Karpas-422 (cell line): Measurements from ENCODE around the gene SLC25A6. TPM values are rescaled to one million over a fixed set of nuclear protein-coding genes. Genes with fewer than 3 reads are reported as not detected.
"Not testable (repeated sequence)": the region's sequence is repeated elsewhere in the genome, so short reads cannot be mapped to it uniquely, and the experiment has no call there.

Experiments used
- DNase-seq: peaks from one replicate; pipeline ENCODE4 v3.0.0-alpha.2; 2015
- H2AFZ ChIP-seq: fragments of 200-600 bp; sonication (generic); 2 replicates; pipeline ENCODE4 v1.6.1; 2014; ENCODE audit warnings: antibody characterized with exemption, low read length, mixed read lengths
- H3K27ac ChIP-seq: fragments of 200-600 bp; sonication (generic); 2 replicates; pipeline ENCODE4 v1.5.1; 2014; ENCODE audit warnings: mild to moderate bottlenecking, low read length, moderate library complexity
- H3K27me3 ChIP-seq: fragments of 200-600 bp; sonication (generic); 2 replicates; pipeline ENCODE4 v1.6.1; 2014; ENCODE audit warnings: low read length, mixed read lengths
- H3K36me3 ChIP-seq: fragments of 200-600 bp; sonication (generic); 2 replicates; pipeline ENCODE4 v1.6.1; 2014; ENCODE audit warnings: low read length, mixed read lengths; ENCODE audit not compliant: insufficient read depth
- H3K4me1 ChIP-seq: fragments of 200-600 bp; sonication (generic); 2 replicates; pipeline ENCODE4 v1.6.1; 2014; ENCODE audit warnings: mild to moderate bottlenecking, low read length, mixed read lengths
- H3K4me2 ChIP-seq: fragments of 200-600 bp; sonication (generic); 2 replicates; pipeline ENCODE4 v1.6.1; 2014; ENCODE audit warnings: low read length, low read depth, mild to moderate bottlenecking; ENCODE audit not compliant: poor library complexity, severe bottlenecking
- H3K4me3 ChIP-seq: fragments of 200-600 bp; sonication (generic); 2 replicates; pipeline ENCODE4 v1.5.1; 2014; ENCODE audit warnings: mild to moderate bottlenecking, antibody characterized with exemption, low read length, mixed read lengths
- H3K79me2 ChIP-seq: fragments of 200-600 bp; sonication (generic); 2 replicates; pipeline ENCODE4 v1.6.1; 2014; ENCODE audit warnings: mild to moderate bottlenecking, low read length, mixed read lengths
- H3K9ac ChIP-seq: fragments of 200-600 bp; sonication (generic); 2 replicates; pipeline ENCODE4 v1.6.0; 2014; ENCODE audit warnings: low read length
- H3K9me2 ChIP-seq: fragments of 200-600 bp; sonication (generic), shearing (Covaris generic); replicated peaks from 2 replicates; pipeline ENCODE4 v1.6.0; 2014; ENCODE audit warnings: mild to moderate bottlenecking, low read length, moderate library complexity; ENCODE audit not compliant: insufficient read depth
- H3K9me3 ChIP-seq: fragments of 300-700, 200-600 bp; sonication (generic); 2 replicates; pipeline ENCODE4 v1.6.1; 2014; ENCODE audit warnings: low read length, mixed read lengths
- H4K20me1 ChIP-seq: fragments of 200-600 bp; sonication (generic); 2 replicates; pipeline ENCODE4 v1.6.1; 2014; ENCODE audit warnings: mild to moderate bottlenecking, antibody characterized with exemption, low read length, low read depth; ENCODE audit not compliant: insufficient read depth
- total RNA-seq: library from RNA; depleted of rRNA; stranded (reverse); fragments of >200 nt; shearing (Covaris generic); gene quantifications from 2 replicates; pipeline ENCODE4 v1.2.3, GENCODE V29; 2014; ENCODE audit warnings: low replicate concordance

Gene SLC25A6
- total RNA-seq, 1 experiment from 2014 or later = 209 TPM

GRCh38 chrX:1358793-1359476 lies 33.0 kb downstream of the SLC25A6 start:
- H3K36me3 ChIP-seq = peaks cover 18% of the 10 kb centered on the region
- no peak overlapping the region for H3K4me2 ChIP-seq
- H3K79me2 ChIP-seq = no peaks in the 10 kb centered on the region
- no peak overlapping the region for H3K9ac ChIP-seq
- H3K27ac ChIP-seq = no peak overlapping the region
- no peaks in the 10 kb centered on the region for H3K9me2 ChIP-seq
- no peaks in the 10 kb centered on the region for H3K27me3 ChIP-seq
- H3K4me1 ChIP-seq = no peaks in the 10 kb centered on the region
- DNase-seq = no peak
- H3K9me3 ChIP-seq = no peaks in the 10 kb centered on the region
- H3K4me3 ChIP-seq = no peak overlapping the region
- no peaks in the 10 kb centered on the region for H4K20me1 ChIP-seq
- no peak overlapping the region for H2AFZ ChIP-seq

- no peak for DNase-seq
- Histone ChIP-seq H3K79me2 (no peaks in the 10 kb centered on the region), H3K9ac (no peak overlapping the region), H3K4me3 (no peak overlapping the region), H3K27ac (no peak overlapping the region), H3K4me2 (no peak overlapping the region), H3K36me3 (peaks cover 19% of the 10 kb centered on the region), H2AFZ (no peak overlapping the region), H4K20me1 (no peaks in the 10 kb centered on the region), H3K27me3 (no peaks in the 10 kb centered on the region), H3K4me1 (no peaks in the 10 kb centered on the region), H3K9me2 (no peaks in the 10 kb centered on the region), H3K9me3 (no peaks in the 10 kb centered on the region)
These were observed 33.9 kb downstream of the SLC25A6 start for GRCh38 chrX:1357993-1358392.

GRCh38 chrX:1355131-1356046 lies 36.5 kb downstream of the SLC25A6 start:
- Histone ChIP-seq H3K4me1 (no peaks in the 10 kb centered on the region), H3K9me3 (no peaks in the 10 kb centered on the region), H3K27ac (no peak overlapping the region), H3K27me3 (no peaks in the 10 kb centered on the region), H2AFZ (no peak overlapping the region), H3K79me2 (no peaks in the 10 kb centered on the region), H3K9ac (no peak overlapping the region), H4K20me1 (no peaks in the 10 kb centered on the region), H3K9me2 (no peaks in the 10 kb centered on the region), H3K4me2 (no peak overlapping the region), H3K36me3 (peaks cover 19% of the 10 kb centered on the region), H3K4me3 (no peak overlapping the region)
- no peak for DNase-seq

- Histone ChIP-seq H3K4me3 (no peak overlapping the region), H3K27ac (no peak overlapping the region), H3K36me3 (peaks cover 15% of the 10 kb centered on the region), H3K4me2 (no peak overlapping the region), H3K4me1 (no peaks in the 10 kb centered on the region), H3K9me3 (no peaks in the 10 kb centered on the region), H2AFZ (no peak overlapping the region), H3K9ac (no peak overlapping the region), H3K9me2 (no peaks in the 10 kb centered on the region), H3K79me2 (no peaks in the 10 kb centered on the region), H3K27me3 (no peaks in the 10 kb centered on the region), H4K20me1 (no peaks in the 10 kb centered on the region)
- DNase-seq = no peak
These were observed 37.6 kb downstream of the SLC25A6 start for GRCh38 chrX:1354036-1355019.

GRCh38 chrX:1351981-1352714 lies 39.8 kb downstream of the SLC25A6 start:
- Histone ChIP-seq H3K4me2 (no peak overlapping the region), H3K36me3 (peaks cover 12% of the 10 kb centered on the region), H3K79me2 (no peaks in the 10 kb centered on the region), H3K27ac (no peak overlapping the region), H3K9ac (no peak overlapping the region), H3K4me1 (no peaks in the 10 kb centered on the region), H2AFZ (no peak overlapping the region), H4K20me1 (no peaks in the 10 kb centered on the region), H3K9me3 (no peaks in the 10 kb centered on the region), H3K4me3 (no peak overlapping the region), H3K27me3 (no peaks in the 10 kb centered on the region), H3K9me2 (no peaks in the 10 kb centered on the region)
- no peak for DNase-seq

GRCh38 chrX:1349606-1350005 lies 42.3 kb downstream of the SLC25A6 start:
- not testable (repeated sequence) for H3K9me3 ChIP-seq, H3K4me1 ChIP-seq, H3K4me2 ChIP-seq, H3K79me2 ChIP-seq, H4K20me1 ChIP-seq, DNase-seq, H2AFZ ChIP-seq, H3K4me3 ChIP-seq, H3K9me2 ChIP-seq, H3K9ac ChIP-seq, H3K27ac ChIP-seq, H3K27me3 ChIP-seq
- H3K36me3 ChIP-seq = peaks cover 12% of the 10 kb centered on the region

GRCh38 chrX:1341545-1342184 lies 50.2 kb downstream of the SLC25A6 start:
- no peaks in the 10 kb centered on the region for H3K27me3 ChIP-seq
- no peaks in the 10 kb centered on the region for H3K79me2 ChIP-seq
- H3K27ac ChIP-seq = no peak overlapping the region
- no peak overlapping the region for H3K4me3 ChIP-seq
- peaks cover 9% of the 10 kb centered on the region; the same call in 1 of the 2 replicates for H3K9me3 ChIP-seq
- H3K9ac ChIP-seq = no peak overlapping the region
- no peaks in the 10 kb centered on the region for H4K20me1 ChIP-seq
- DNase-seq = no peak
- no peak overlapping the region for H3K4me2 ChIP-seq
- no peaks in the 10 kb centered on the region for H3K4me1 ChIP-seq
- H2AFZ ChIP-seq = no peak overlapping the region
- H3K9me2 ChIP-seq = no peaks in the 10 kb centered on the region
- H3K36me3 ChIP-seq = peaks cover 22% of the 10 kb centered on the region
